Mucosa of rectum (tissue), 2 donors: ENCODE measurements around the gene VDR.

Source experiments
- H3K27ac ChIP-seq, 2 donors: one replicate each; pipeline ENCODE4 v1.7.0; 2013; ENCODE audit warnings: inconsistent platforms in 2 of 2, low read depth in 2 of 2, low read length in 2 of 2
- H3K27me3 ChIP-seq, 2 donors: one replicate each; pipeline ENCODE4 v1.7.0; 2013; ENCODE audit warnings: low read length in 2 of 2; ENCODE audit not compliant: control insufficient read depth in 2 of 2, insufficient read depth in 2 of 2
- H3K36me3 ChIP-seq, 2 donors: one replicate each; pipeline ENCODE4 v1.7.0; 2013; ENCODE audit warnings: low read length in 2 of 2; ENCODE audit not compliant: control insufficient read depth in 2 of 2, insufficient read depth in 2 of 2
- H3K4me1 ChIP-seq, 2 donors: one replicate each; pipeline ENCODE4 v1.7.0; 2013; ENCODE audit warnings: low read length in 2 of 2, mild to moderate bottlenecking in 1 of 2; ENCODE audit not compliant: control insufficient read depth in 2 of 2, insufficient read depth in 2 of 2
- H3K4me3 ChIP-seq, 2 donors: one replicate each; pipeline ENCODE4 v1.7.0; 2013; ENCODE audit warnings: low read length in 2 of 2
- H3K9ac ChIP-seq, 2 donors: one replicate each; pipeline ENCODE4 v1.7.0; 2013; ENCODE audit warnings: low read length in 2 of 2, low read depth in 1 of 2, mild to moderate bottlenecking in 1 of 2
- H3K9me3 ChIP-seq, 2 donors: one replicate each; pipeline ENCODE4 v1.7.0; 2013; ENCODE audit warnings: low read length in 2 of 2; ENCODE audit not compliant: control insufficient read depth in 2 of 2
- donor health status: healthy.
- donor health status: Normal muscosa, but diverticular disease.

Gene VDR

DNA sequence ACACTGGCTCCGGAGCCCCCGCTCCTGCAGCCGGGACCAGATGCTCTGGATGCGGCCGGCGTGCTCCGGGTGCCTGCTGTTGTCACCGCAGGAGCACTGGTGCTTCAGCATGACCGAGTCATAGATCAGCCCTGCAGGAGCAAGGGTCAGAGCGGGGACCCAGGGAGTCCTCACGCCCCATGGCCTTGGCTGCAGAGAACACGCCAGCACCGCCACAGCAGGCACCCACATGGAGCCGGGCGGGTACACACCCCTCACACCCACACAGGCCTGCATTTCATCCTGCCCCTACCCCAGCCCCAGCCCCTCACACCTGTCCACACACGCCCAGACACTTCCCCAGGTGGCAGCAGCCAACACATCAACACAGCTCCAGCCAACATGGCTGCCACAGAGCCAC lies 112.9 kb downstream of the VDR start:
- H3K4me1 ChIP-seq: peaks cover 0 to 2% of the 10 kb centered on the region in 2 donors
- H3K36me3 ChIP-seq: peaks cover 51 to 64% of the 10 kb centered on the region in 2 donors
- no peaks in the 10 kb centered on the region for H3K9me3 ChIP-seq
- no peak overlapping the region for H3K9ac ChIP-seq
- H3K27me3 ChIP-seq: no peaks in the 10 kb centered on the region
- H3K4me3 ChIP-seq: no peak overlapping the region
- no peak overlapping the region for H3K27ac ChIP-seq
